GM21737 (cell line): Measurements from ENCODE around the gene PDGFC.

Experiments used
- ATAC-seq: cut with Tn5 transposase; IDR thresholded peaks from one replicate; pipeline ENCODE4 v1.9.1; 2021; ENCODE audit warnings: mild to moderate bottlenecking, moderate library complexity; ENCODE audit not compliant: unreplicated experiment

PDGFC gene

GRCh38 chr4:156975686-156976085 is 4.1 kb upstream of the PDGFC start:
- no peak for ATAC-seq

- ATAC-seq, result no peak
Observed at GRCh38 chr4:156974264-156974663, 2.7 kb upstream of the PDGFC start.

DNA sequence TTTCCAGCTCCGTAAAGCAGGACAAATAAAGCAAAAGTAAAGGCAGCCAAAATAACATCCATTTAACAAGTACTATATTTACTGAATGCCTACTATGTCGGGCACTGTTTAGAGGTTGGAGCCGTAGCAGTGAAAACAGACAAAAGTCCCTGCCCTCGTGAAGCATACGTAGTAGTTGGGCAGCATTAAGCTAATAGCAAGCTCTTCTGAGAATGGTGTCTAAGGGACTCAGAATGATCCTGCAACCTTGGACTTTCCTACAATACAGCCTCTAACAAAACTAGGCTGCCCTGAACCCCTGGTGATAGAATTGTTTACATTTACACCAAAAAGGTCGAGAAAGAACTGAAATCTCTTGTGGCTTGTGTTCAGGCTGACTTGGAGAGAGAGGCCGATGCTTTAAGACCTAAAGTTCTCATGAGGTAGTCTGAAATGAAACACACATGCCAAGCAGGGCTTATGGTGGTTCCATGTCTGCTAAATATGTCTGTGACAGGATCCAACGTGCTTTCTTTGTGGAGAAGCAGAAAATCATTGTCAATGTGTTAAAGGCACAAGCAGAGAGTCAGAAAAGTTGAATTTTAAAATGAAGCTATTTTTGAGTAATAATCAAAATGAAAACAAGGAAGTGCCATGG is 898 bp upstream of the PDGFC start:
- no peak for ATAC-seq

DNA sequence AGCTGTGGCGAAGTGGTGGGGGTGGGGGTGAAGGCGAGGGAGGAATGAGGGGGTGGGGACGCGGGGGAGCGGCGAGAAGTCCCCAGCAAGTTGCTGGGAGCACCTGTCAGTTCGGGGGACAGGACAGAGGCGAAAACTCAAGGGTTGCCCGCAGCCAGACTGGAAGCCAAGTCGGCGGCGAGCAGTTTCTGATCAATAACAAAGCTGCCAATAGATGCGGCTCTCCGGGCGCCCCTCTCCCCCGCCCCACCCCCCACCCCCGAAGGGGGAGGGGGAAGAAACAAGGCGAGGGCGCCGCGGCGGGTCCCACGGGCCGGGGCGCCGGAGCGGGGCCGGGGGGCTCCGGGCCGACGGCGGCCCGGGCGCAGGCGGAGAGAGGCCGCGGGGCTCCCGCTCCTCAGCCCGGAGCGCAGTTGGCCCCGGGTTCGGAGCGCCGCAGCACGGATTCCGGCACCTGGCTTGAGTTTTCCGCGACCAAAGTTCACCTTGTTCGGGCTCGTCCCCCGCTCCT is 379 bp downstream of the PDGFC start:
- no peak for ATAC-seq

DNA sequence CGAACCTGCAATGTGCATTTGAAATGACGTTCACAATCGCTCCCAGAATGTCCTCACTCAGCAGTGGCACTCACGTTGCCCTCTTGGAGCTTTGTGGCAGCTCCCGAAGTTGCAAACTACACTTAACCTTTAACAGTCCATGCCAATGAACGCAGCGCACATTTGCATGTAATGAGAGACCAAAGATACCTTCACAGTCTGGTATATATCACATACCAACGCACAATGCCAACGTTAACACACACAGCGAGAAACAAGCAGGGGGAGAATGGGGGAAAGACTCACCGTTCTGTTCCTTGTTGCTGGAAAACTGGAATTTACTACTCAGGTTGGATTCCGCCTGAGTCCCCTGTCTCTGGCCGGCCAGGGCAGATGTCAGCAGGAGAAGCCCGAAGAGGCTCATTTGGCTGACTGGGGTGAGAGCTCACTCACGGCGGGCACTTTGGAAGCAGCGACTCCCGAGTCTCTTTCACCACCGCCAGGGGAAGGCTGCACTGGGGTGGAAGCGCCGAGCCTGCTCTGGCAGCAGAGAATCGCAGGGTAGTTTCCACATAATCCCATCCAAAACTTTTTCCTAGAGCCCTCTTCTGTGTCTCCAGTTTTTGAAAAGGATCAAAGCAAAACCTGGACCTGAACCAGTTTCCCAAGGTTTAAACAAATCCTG is 966 bp downstream of the PDGFC start:
- no peak for ATAC-seq

DNA sequence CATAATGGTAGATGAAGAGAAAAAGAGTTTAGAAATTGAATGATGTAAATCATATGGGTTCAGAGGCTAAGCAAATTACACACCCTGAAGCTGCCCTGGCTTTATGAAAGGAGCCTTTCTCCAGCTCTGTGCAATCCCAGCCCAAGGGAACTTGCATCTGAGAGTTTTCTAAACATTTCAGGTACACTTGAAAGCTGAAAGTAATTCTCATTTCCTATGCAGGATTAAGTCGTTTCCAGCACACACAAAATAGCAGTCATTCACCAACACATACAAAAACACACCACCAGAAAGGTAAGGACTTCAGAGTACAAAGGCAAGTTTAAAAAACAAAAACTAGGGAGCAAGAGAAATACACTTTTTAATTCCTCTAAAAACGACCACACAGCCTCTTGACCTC is 1.7 kb downstream of the PDGFC start:
- ATAC-seq, result no peak

- ATAC-seq, result no peak
Observed at GRCh38 chr4:156969101-156969500, 2.5 kb downstream of the PDGFC start.

DNA sequence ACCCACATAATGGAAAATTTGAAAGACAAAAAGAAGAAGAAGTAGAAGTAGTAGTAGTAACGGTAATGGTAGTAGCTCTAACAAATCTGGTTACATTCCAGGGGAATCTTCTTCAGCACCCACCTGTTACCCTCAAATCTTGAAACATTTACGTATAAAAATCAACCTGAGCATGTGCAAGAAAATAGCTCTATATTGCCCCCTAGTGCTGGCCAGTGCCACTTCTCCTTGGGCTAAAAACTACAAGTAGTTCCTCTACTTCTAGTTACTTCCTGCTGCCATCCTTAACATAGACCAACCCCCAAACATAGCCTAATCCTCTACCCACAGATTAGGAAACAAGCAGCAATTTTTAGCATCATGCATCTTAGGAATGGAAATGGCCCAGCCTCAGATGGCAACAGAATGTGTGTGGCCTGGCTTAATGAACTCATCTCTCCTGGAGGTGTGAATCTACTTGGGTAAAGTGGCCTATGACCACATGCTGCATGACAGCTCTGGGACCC is 3.1 kb downstream of the PDGFC start:
- no peak for ATAC-seq

DNA sequence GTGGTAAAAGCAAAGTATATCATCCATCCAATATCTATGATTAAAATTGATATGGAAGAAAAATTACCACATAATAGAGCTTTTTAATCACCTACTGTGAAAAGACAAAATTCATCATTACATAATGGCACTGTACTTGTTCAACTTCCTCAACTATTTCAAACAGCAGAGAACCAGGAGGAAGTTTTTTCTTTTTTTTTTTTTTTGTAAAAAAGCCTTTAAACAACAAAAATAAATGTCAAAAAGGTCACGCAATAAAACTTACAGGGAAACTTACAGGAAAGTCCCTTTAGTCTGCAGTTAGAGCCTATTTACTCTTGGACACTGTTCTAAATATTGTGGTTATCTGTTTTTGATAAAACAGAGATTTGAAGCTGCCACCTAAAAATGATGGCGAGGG is 4.8 kb downstream of the PDGFC start:
- ATAC-seq, result no peak

GRCh38 chr4:156963419-156963818 is 8.2 kb downstream of the PDGFC start:
- ATAC-seq, result no peak

GRCh38 chr4:156962528-156962974 is 9.0 kb downstream of the PDGFC start:
- ATAC-seq, result no peak

GRCh38 chr4:156962058-156962358 is 9.6 kb downstream of the PDGFC start:
- no peak for ATAC-seq

DNA sequence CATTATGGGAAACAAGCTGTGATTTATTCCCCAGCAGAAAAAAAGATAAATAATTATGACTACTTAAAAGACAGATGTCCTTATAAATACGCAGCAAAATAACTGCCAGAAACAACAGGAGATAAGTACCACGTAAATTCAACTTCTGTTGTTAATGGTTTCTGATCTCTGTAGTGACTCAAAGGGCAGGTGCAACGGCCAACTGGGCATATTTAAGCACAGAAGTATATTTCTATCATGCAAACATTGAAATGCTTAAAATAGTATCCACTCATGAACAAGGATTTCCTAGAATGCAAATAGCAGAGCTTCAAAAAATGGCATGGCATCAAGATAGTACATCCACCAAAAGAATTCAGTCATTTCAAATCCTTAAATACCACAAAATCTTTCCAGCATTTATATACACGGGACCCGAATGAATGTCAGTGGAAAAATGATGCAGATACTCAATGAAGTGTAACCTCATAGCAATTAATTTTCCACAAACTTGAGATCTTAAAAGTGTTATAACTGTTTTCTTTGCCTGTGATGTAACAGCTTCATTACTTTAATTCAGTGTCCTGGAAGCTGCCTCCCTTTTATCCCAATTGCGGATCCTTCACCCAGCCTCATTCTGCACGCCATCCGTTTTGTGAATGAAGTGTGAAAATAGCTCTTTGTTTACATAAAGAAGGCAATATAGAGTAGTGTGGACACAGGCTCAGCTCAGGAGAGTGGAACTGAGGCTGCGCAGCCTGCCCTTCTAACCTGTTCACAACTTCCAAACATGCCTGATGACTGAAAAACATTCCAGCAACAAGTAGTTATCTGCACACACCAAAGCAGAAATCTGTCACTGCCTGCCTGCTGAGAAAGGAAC is 10.2 kb downstream of the PDGFC start:
- no peak for ATAC-seq

DNA sequence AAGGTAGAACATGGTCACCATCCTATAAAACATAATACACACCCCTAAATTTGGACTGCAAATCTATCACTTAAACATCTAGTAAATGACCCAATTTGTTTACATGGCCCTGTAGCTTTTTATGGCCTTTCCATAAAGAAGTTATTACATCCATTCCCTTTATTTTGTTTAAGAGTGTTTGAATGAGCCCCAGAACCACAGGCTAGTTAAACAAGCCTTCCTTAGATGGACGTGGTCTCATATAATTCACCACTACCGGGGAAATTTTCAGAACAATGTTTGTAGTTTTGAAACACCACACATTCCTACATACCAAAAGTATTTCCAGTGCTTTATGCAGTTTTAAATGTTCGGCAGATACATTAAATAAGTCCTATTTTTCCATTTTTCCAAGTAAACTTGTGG is 12.3 kb downstream of the PDGFC start:
- ATAC-seq, result no peak

DNA sequence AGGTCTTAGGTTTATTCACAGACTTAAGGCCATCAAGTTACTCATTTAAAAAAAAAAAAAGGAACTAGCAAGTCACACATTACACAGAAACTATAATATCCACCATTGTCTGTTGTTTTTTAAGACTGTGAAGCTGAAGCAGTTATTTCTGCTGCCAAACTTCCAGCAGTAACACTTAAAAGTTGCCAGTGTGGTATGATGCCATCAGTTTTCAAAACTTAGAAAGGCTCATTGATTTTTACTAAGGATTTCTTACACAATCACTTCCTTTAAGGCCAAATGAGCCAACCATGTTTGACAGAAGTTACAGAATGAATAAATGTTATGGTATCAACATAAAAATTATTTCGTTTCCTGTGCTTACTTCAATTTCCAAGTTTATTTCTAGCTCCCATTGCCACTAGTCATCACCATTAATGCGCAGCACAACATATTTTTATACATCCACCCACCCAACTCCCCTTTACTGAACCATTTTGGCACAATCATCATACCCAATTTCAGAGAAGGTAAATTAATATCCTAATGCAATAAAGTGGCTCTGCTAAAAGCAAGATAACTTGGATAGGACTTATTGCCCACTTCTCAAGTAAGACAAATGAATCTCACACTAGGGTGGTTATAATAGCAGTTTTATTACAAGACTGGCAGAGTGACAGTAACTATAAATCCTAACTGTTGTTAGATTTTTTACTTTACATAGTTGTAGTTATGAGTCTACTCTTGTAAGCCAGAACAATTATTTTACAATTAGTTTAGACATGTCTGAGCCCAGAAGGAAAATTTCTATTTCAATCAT is 13.1 kb downstream of the PDGFC start:
- ATAC-seq, result no peak

DNA sequence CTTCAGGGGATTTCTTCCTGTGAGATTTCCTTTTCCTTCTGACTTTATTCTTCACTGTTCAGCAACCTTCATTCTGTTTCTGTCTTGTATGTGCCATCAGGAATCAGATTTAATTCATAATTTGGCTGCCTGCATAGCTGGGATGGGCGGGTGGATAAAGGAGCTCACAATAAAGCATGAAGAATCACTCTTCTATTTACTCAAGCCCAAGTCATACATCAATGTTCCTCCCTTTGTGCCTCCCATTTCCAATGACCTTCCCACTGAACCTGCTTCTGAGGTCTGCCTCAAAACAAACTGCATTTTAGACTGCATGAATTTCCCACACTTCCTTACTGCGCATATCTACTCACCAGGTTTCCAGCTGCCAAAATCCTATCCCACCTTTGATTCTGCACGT is 14.0 kb downstream of the PDGFC start:
- no peak for ATAC-seq

DNA sequence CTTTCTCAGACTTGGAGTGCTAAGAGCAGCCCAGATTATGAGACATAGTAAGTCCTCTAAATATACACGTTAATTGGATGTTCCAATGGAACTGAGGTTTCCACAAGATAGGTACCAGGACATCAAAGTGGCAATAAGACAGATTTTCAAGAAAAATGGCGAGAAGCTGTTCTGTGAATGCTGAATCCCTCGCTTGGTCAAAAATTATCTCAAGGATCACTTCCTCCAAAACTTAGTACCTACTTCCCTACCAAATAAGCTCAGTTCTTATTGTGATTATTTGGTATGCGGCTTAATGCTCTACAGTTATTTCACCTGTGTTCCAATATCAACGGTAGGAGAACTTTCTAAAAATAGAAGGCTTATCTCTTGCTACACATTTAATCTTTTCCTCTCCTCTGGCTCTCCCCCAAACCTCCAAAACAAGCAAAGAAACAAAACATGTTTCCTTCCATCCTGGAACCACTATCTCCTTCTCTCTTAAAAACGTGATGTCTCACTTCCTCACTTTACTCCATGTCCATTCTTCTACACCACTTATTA is 14.7 kb downstream of the PDGFC start:
- no peak for ATAC-seq

- ATAC-seq, result no peak
Observed at GRCh38 chr4:156956359-156956758, 15.2 kb downstream of the PDGFC start.

GRCh38 chr4:156954587-156954986 is 17.0 kb downstream of the PDGFC start:
- no peak for ATAC-seq

DNA sequence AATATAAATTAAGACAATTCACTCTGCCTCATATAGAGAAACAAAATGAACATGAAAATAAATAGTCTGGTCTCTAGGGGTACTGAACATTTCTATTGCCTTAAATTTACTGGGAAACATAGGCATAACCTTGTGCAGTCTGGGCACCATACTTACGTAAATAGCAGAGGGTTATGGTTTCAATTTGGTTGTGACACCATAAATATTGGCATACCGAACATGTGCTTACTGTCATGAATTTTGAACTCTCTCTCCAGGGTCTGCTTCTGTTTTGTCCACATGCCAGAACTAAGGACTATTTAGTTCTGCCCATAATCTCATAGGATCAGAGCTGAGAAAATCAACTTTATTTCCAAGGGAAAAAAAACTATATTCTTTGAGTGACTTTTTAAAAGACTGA is 17.6 kb downstream of the PDGFC start:
- no peak for ATAC-seq

DNA sequence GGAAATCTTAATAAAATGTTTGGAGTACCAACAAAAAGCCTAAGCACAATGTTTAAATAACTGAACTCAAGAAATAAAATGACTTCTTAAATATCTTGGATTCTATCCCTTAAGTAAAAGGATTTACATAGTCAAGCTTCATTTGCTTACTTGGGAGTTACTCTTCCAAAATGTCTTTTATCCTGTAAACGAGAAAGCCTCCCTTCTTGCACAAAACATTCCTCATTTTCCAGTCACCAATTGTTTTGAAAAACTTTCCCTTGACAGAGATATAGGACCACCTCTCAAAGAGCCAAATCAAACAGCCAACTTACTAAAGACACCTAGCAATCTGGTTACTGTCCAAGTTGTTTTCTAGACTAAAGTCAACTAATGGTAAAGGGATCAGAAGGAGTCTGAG is 18.6 kb downstream of the PDGFC start:
- no peak for ATAC-seq
